ENCODE measurements around the gene SLC35G4. TPM values are rescaled to one million over a fixed set of nuclear protein-coding genes. Genes with fewer than 3 reads are reported as not detected.

The SLC35G4 gene
- total and polyA plus RNA-seq, 2 of the 13 experiments (the other 11 are each of a cell fraction or from before 2014, with no cell fraction given), result not detected

DNA sequence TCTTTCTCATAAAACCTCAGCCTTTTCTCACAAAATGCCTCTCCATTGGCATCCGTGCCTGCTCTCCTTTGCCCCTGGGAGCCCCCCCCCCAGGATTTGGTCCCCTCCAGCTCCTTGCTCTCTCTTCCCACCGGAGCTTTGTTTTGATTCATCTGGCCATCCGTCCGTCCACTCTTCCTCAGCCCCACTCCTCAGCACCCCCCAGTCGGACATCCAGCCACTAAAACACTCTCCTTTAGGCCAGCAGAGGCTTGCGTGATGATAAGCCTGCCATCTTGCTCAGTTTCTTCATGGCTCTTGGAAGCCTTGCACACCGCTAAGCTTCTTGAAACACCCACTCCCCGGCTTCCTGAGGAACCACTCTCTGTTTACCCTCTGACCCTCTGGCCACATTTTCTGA, 48.2 kb downstream of the SLC35G4 start (continued):
- TF ChIP-seq, protein P1, sequence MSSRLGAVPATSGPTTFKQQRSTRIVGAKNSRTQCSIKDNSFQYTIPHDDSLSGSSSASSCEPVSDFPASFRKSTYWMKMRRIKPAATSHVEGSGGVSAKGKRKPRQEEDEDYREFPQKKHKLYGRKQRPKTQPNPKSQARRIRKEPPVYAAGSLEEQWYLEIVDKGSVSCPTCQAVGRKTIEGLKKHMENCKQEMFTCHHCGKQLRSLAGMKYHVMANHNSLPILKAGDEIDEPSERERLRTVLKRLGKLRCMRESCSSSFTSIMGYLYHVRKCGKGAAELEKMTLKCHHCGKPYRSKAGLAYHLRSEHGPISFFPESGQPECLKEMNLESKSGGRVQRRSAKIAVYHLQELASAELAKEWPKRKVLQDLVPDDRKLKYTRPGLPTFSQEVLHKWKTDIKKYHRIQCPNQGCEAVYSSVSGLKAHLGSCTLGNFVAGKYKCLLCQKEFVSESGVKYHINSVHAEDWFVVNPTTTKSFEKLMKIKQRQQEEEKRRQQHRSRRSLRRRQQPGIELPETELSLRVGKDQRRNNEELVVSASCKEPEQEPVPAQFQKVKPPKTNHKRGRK (CRISPR knock-in tag; IDR thresholded peaks at IDR 0.05), result no peak
- TF ChIP-seq NFKBIZ (CRISPR knock-in tag; IDR thresholded peaks at IDR 0.05) (no peak), RFXAP (CRISPR knock-in tag; IDR thresholded peaks at IDR 0.05; ENCODE audit: borderline replicate concordance) (no peak), RFX3 (CRISPR knock-in tag; IDR thresholded peaks at IDR 0.05) (no peak), CBX2 (IDR thresholded peaks at IDR 0.05; ENCODE audit: low read depth, low read length) (no peak), CBX2 (CRISPR knock-in tag; IDR thresholded peaks at IDR 0.05; ENCODE audit: low read depth) (no peak), SP5 (CRISPR knock-in tag; IDR thresholded peaks at IDR 0.05; ENCODE audit: borderline replicate concordance, low read depth) (no peak), GTF3A (CRISPR knock-in tag; conservative IDR thresholded peaks at IDR 0.05) (no peak), JUN (CRISPR knock-in tag; IDR thresholded peaks at IDR 0.05) (no peak), SKI (IDR thresholded peaks at IDR 0.05; ENCODE audit: partially characterized antibody) (no peak), GTF2F1 (IDR thresholded peaks at IDR 0.05; ENCODE audit: low read length) (no peak), NFE2L2 (IDR thresholded peaks at IDR 0.05; ENCODE audit: low read length) (no peak)
- TF ChIP-seq, protein P2, sequence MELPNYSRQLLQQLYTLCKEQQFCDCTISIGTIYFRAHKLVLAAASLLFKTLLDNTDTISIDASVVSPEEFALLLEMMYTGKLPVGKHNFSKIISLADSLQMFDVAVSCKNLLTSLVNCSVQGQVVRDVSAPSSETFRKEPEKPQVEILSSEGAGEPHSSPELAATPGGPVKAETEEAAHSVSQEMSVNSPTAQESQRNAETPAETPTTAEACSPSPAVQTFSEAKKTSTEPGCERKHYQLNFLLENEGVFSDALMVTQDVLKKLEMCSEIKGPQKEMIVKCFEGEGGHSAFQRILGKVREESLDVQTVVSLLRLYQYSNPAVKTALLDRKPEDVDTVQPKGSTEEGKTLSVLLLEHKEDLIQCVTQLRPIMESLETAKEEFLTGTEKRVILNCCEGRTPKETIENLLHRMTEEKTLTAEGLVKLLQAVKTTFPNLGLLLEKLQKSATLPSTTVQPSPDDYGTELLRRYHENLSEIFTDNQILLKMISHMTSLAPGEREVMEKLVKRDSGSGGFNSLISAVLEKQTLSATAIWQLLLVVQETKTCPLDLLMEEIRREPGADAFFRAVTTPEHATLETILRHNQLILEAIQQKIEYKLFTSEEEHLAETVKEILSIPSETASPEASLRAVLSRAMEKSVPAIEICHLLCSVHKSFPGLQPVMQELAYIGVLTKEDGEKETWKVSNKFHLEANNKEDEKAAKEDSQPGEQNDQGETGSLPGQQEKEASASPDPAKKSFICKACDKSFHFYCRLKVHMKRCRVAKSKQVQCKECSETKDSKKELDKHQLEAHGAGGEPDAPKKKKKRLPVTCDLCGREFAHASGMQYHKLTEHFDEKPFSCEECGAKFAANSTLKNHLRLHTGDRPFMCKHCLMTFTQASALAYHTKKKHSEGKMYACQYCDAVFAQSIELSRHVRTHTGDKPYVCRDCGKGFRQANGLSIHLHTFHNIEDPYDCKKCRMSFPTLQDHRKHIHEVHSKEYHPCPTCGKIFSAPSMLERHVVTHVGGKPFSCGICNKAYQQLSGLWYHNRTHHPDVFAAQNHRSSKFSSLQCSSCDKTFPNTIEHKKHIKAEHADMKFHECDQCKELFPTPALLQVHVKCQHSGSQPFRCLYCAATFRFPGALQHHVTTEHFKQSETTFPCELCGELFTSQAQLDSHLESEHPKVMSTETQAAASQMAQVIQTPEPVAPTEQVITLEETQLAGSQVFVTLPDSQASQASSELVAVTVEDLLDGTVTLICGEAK (IDR thresholded peaks at IDR 0.05), result no peak
- TF ChIP-seq, protein P2 (CRISPR knock-in tag; IDR thresholded peaks at IDR 0.05), result no peak
- TF ChIP-seq, protein P3, sequence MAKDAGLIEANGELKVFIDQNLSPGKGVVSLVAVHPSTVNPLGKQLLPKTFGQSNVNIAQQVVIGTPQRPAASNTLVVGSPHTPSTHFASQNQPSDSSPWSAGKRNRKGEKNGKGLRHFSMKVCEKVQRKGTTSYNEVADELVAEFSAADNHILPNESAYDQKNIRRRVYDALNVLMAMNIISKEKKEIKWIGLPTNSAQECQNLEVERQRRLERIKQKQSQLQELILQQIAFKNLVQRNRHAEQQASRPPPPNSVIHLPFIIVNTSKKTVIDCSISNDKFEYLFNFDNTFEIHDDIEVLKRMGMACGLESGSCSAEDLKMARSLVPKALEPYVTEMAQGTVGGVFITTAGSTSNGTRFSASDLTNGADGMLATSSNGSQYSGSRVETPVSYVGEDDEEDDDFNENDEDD (CRISPR knock-in tag; IDR thresholded peaks at IDR 0.05; ENCODE audit: borderline replicate concordance), result no peak
- TF ChIP-seq, protein P4, sequence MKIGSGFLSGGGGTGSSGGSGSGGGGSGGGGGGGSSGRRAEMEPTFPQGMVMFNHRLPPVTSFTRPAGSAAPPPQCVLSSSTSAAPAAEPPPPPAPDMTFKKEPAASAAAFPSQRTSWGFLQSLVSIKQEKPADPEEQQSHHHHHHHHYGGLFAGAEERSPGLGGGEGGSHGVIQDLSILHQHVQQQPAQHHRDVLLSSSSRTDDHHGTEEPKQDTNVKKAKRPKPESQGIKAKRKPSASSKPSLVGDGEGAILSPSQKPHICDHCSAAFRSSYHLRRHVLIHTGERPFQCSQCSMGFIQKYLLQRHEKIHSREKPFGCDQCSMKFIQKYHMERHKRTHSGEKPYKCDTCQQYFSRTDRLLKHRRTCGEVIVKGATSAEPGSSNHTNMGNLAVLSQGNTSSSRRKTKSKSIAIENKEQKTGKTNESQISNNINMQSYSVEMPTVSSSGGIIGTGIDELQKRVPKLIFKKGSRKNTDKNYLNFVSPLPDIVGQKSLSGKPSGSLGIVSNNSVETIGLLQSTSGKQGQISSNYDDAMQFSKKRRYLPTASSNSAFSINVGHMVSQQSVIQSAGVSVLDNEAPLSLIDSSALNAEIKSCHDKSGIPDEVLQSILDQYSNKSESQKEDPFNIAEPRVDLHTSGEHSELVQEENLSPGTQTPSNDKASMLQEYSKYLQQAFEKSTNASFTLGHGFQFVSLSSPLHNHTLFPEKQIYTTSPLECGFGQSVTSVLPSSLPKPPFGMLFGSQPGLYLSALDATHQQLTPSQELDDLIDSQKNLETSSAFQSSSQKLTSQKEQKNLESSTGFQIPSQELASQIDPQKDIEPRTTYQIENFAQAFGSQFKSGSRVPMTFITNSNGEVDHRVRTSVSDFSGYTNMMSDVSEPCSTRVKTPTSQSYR (CRISPR knock-in tag; IDR thresholded peaks at IDR 0.05; ENCODE audit: borderline replicate concordance), result no peak

All from HepG2 (cell line).